Measurements from ENCODE around the gene ATP2B2. TPM values are rescaled to one million over a fixed set of nuclear protein-coding genes. Genes with fewer than 3 reads are reported as not detected.
"Not testable (repeated sequence)": the region's sequence is repeated elsewhere in the genome, so short reads cannot be mapped to it uniquely, and the experiment has no call there.

Gene ATP2B2
- total RNA-seq, 1 experiment from 2014 or later, result not detected

DNA sequence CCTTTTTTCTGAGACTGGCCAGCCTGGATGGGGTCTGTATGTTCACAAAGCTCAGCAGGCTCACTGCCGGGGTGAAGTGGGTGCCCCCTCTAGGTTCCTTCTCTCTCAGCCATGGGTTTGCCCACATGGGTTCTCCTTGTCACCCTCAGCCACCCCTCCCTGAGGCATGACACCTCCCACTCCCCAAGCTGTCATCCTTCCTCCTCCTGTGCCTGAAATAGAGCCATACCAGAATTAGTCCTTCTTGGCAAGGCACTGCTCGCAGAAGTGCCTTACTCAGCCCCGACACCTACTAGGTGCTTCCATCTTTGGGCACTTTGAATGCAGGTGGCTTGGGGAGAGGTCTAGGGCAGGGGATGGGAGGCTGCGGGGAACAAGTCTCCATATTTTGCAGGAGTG, 121.5 kb downstream of the ATP2B2 start (continued):
- no peak for TF ChIP-seq RAD21 (IDR thresholded peaks at IDR 0.05; ENCODE audit: low read depth)

DNA sequence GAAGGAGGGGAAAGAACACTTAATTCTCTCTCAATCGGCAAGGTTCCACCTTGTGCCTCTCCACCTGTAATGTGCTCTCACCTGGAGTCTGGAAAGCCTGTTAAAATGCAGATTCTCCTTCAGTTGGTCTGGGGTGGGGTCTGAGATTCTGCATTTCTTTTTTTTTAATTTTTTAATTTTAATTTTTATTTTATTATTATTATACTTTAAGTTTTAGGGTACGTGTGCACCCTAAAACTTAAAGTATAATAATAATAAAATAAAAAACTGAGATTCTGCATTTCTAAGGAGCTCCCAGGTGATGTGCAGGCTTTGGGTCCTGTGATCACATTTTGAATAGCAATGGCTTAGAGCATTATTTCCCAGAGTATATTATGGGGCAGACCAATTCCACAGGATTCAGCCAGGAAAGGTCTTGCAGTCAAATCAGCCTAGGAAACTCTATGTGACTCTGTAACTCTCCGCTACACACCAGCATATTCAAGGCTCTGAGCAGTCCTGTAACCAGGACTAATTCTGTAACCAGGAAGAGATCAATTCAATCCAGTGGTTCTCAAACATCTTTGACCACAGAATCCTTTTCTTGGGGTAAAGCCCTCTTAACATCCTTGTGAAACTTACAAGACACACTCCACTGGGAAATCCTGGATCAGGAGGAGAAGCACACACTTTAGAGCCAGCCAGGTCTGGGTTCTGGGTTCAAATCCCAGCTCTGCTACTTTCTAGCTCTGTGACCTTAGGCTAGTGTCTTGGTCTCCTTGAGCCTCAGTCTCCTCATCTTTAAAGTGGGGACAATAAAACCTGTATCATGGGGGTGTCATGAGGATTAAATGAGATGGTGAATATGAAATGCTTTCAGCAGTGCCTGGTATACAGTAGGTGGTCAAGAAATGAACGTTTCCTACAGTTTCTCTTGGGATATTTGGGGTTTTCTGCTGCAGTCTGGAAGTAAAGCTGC, 122.2 kb downstream of the ATP2B2 start:
- no peak for DNase-seq (ENCODE audit: low read depth, low spot score)
- Histone ChIP-seq H2AFZ (ENCODE audit: low read depth, low read length, poor library complexity, severe bottlenecking) (no peak overlapping the region), H3K79me2 (ENCODE audit: insufficient read depth, low read length) (no peaks in the 10 kb centered on the region), H3K4me2 (ENCODE audit: low read length) (no peak overlapping the region), H3K36me3 (ENCODE audit: control insufficient read depth in 1 of 2, insufficient read depth in 2 of 2, low read length in 2 of 2) (no peaks in the 10 kb centered on the region), H3K27me3 (ENCODE audit: insufficient read depth, low read length) (peaks cover 11% of the 10 kb centered on the region), H3K4me1 (ENCODE audit: control insufficient read depth in 1 of 2, insufficient read depth in 2 of 2, low read length in 2 of 2) (no peaks in the 10 kb centered on the region), H4K20me1 (ENCODE audit: insufficient read depth) (no peaks in the 10 kb centered on the region), H3K27ac (ENCODE audit: low read depth, low read length) (no peak overlapping the region), H3K9me2 (ENCODE audit: insufficient read depth) (no peaks in the 10 kb centered on the region), H3K4me3 (replicated peaks in 1 of 2; ENCODE audit: low read depth in 1 of 2, low read length in 2 of 2) (no peak overlapping the region), H3K9ac (ENCODE audit: low read length) (no peak overlapping the region), H3K9me3 (ENCODE audit: control insufficient read depth in 1 of 2, insufficient read depth in 1 of 2, low read depth in 1 of 2, low read length in 2 of 2) (no peaks in the 10 kb centered on the region)
- POLR2A ChIA-PET, result no interaction called here
- BruUV-seq (replicated peaks), result no TSS peak
- no peak for ATAC-seq
- RAD21 ChIA-PET (ENCODE audit: low non-redundant PET in 1 of 2, low total read pairs in 2 of 2, uncharacterized antibody in 2 of 2, unreplicated experiment in 2 of 2), result no interaction called here
- intact Hi-C loops (cut with micrococcal nuclease), result no loop called here
- TF ChIP-seq EZH2 (IDR thresholded peaks at IDR 0.05), result no peak
- no peak for TF ChIP-seq ZBTB33 (IDR thresholded peaks at IDR 0.05; ENCODE audit: extremely low read depth, insufficient replicate concordance, low read length)
- no peak for TF ChIP-seq ELF1 (IDR thresholded peaks at IDR 0.05; ENCODE audit: borderline replicate concordance, low read depth)
- TF ChIP-seq POLR2AphosphoS5 (IDR thresholded peaks at IDR 0.05; ENCODE audit: low read depth, low read length), result no peak
- TF ChIP-seq EGR1 (IDR thresholded peaks at IDR 0.05; ENCODE audit: low read depth), result no peak
- TF ChIP-seq, protein P1, sequence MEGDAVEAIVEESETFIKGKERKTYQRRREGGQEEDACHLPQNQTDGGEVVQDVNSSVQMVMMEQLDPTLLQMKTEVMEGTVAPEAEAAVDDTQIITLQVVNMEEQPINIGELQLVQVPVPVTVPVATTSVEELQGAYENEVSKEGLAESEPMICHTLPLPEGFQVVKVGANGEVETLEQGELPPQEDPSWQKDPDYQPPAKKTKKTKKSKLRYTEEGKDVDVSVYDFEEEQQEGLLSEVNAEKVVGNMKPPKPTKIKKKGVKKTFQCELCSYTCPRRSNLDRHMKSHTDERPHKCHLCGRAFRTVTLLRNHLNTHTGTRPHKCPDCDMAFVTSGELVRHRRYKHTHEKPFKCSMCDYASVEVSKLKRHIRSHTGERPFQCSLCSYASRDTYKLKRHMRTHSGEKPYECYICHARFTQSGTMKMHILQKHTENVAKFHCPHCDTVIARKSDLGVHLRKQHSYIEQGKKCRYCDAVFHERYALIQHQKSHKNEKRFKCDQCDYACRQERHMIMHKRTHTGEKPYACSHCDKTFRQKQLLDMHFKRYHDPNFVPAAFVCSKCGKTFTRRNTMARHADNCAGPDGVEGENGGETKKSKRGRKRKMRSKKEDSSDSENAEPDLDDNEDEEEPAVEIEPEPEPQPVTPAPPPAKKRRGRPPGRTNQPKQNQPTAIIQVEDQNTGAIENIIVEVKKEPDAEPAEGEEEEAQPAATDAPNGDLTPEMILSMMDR (IDR thresholded peaks at IDR 0.05 in 2 of 3, conservative IDR thresholded peaks at IDR 0.05 in 1 of 3; ENCODE audit: borderline replicate concordance in 1 of 3, insufficient read depth in 1 of 3, low read depth in 2 of 3, low read length in 2 of 3), result no peak
- no peak for TF ChIP-seq JUND (IDR thresholded peaks at IDR 0.05)
- TF ChIP-seq RAD21 (IDR thresholded peaks at IDR 0.05; ENCODE audit: low read depth), result no peak
- TF ChIP-seq YY1 (IDR thresholded peaks at IDR 0.05; ENCODE audit: extremely low read depth, insufficient replicate concordance, low read depth, low read length), result no peak
- CTCF ChIA-PET, result no interaction called here

DNA sequence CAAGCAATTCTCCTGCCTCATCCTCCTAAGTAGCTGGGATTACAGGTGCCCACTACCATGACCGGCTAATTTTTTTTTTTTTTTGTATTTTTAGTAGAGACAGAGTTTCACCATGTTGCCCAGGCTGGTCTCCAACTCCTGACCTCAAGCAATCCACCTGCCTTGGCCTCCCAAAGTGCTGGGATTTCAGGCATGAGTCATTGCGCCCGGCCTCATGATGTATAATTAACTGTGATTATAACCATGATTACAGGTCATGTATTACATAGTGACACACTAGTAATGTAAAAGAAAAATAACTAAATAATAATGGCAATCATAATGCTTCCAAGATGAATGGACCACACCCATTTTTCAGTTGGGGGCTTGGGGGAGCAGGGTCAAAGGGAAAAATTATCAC, 122.9 kb downstream of the ATP2B2 start:
- H3K9me3 ChIP-seq (ENCODE audit: control insufficient read depth in 1 of 2, insufficient read depth in 1 of 2, low read depth in 1 of 2, low read length in 2 of 2); H3K4me1 ChIP-seq (ENCODE audit: control insufficient read depth in 1 of 2, insufficient read depth in 2 of 2, low read length in 2 of 2); H3K9ac ChIP-seq (ENCODE audit: low read length); ATAC-seq; intact Hi-C loops (cut with micrococcal nuclease); H3K4me3 ChIP-seq (replicated peaks in 1 of 2; ENCODE audit: low read depth in 1 of 2, low read length in 2 of 2); CTCF ChIA-PET; H3K9me2 ChIP-seq (ENCODE audit: insufficient read depth); H4K20me1 ChIP-seq (ENCODE audit: insufficient read depth); POLR2A ChIA-PET; RAD21 ChIA-PET (ENCODE audit: low non-redundant PET in 1 of 2, low total read pairs in 2 of 2, uncharacterized antibody in 2 of 2, unreplicated experiment in 2 of 2); H3K4me2 ChIP-seq (ENCODE audit: low read length); H3K79me2 ChIP-seq (ENCODE audit: insufficient read depth, low read length); H2AFZ ChIP-seq (ENCODE audit: low read depth, low read length, poor library complexity, severe bottlenecking); BruUV-seq (replicated peaks); H3K36me3 ChIP-seq (ENCODE audit: control insufficient read depth in 1 of 2, insufficient read depth in 2 of 2, low read length in 2 of 2); H3K27ac ChIP-seq (ENCODE audit: low read depth, low read length); DNase-seq (ENCODE audit: low read depth, low spot score): not testable (repeated sequence)
- H3K27me3 ChIP-seq (ENCODE audit: insufficient read depth, low read length), result peaks cover 11% of the 10 kb centered on the region

All from HCT116 (cell line).